ENCODE measurements around the gene PAXX.

DNA sequence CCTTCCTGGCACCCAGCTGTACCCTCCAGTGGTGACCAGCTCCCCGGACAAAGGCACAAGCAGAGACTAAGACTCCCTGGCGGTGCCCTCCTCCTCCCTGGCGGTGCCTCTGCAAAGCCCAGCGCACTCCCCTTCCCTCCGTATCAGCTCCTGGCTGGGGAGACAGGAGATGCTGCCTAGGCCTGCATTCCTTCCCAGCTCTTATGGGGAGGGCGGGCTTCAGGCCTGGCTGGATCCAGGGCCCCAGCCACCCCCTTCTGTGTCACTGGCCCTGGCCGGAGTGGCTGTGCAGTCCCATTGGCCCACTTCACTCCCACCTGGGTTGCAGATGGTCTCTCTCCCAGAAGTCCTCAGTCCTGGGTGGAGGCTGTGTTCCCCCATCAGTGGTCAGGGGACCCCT lies 33.7 kb upstream of the PAXX start:
- TF ChIP-seq, protein P1, sequence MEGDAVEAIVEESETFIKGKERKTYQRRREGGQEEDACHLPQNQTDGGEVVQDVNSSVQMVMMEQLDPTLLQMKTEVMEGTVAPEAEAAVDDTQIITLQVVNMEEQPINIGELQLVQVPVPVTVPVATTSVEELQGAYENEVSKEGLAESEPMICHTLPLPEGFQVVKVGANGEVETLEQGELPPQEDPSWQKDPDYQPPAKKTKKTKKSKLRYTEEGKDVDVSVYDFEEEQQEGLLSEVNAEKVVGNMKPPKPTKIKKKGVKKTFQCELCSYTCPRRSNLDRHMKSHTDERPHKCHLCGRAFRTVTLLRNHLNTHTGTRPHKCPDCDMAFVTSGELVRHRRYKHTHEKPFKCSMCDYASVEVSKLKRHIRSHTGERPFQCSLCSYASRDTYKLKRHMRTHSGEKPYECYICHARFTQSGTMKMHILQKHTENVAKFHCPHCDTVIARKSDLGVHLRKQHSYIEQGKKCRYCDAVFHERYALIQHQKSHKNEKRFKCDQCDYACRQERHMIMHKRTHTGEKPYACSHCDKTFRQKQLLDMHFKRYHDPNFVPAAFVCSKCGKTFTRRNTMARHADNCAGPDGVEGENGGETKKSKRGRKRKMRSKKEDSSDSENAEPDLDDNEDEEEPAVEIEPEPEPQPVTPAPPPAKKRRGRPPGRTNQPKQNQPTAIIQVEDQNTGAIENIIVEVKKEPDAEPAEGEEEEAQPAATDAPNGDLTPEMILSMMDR (IDR thresholded peaks at IDR 0.05) = no peak
- TF ChIP-seq POLR2A (IDR thresholded peaks at IDR 0.05) = no peak

Data from body of pancreas (tissue), 4 donors.